Measurements from ENCODE around the gene POC1A. TPM values are rescaled to one million over a fixed set of nuclear protein-coding genes. Genes with fewer than 3 reads are reported as not detected.

Gene POC1A
- total and polyA plus RNA-seq, 2 of the 8 experiments (the other 6 are each of a cell fraction or from before 2014, with no cell fraction given) = 35.7 to 39.2 TPM

- no peak for TF ChIP-seq CHD7 (IDR thresholded peaks at IDR 0.05; ENCODE audit: insufficient replicate concordance, low read length)
- no peak for TF ChIP-seq YY1 (IDR thresholded peaks at IDR 0.05; ENCODE audit: low read depth, low read length)
- TF ChIP-seq BACH1 (IDR thresholded peaks at IDR 0.05; ENCODE audit: low read length) = no peak
- no peak for TF ChIP-seq SUZ12 (IDR thresholded peaks at IDR 0.05; ENCODE audit: low read length)
- TF ChIP-seq BRCA1 (IDR thresholded peaks at IDR 0.05; ENCODE audit: low read depth, low read length) = no peak
- TF ChIP-seq SRF (IDR thresholded peaks at IDR 0.05; ENCODE audit: low read depth, low read length) = no peak
- TF ChIP-seq CHD2 (IDR thresholded peaks at IDR 0.05; ENCODE audit: low read length) = no peak
- no peak for TF ChIP-seq MAFK (IDR thresholded peaks at IDR 0.05; ENCODE audit: low read depth, low read length)
- no peak for TF ChIP-seq CEBPB (IDR thresholded peaks at IDR 0.05; ENCODE audit: low read depth, low read length)
- TF ChIP-seq ASH2L (IDR thresholded peaks at IDR 0.05; ENCODE audit: low read length) = no peak
- TF ChIP-seq TAF1 (IDR thresholded peaks at IDR 0.05; ENCODE audit: low read depth, low read length) = no peak
Observed at GRCh38 chr3:52198643-52199608, 44.7 kb upstream of the POC1A start (continued).

Data from H1 (cell line).